PC-9 (cell line): Measurements from ENCODE around the gene LRMDA. TPM values are rescaled to one million over a fixed set of nuclear protein-coding genes. Genes with fewer than 3 reads are reported as not detected.

Experiments
- BruUV-seq: library from RNA; stranded (reverse); fragments of 400-500 nt; replicated peaks from 2 replicates; lab custom pipeline; 2021; lab: Mats Ljungman, UMichigan
- CTCF ChIA-PET: fragments of 300-600 bp; sonication (Branson Sonifier 250); formaldehyde crosslinking; loops from one replicate; lab custom pipeline; 2022; ENCODE audit warnings: antibody characterized with exemption; lab: Charles Lee
- POLR2A ChIA-PET: fragments of 300-600 bp; sonication (Branson Sonifier 250); formaldehyde crosslinking; loops from one replicate; lab custom pipeline; 2022; ENCODE audit warnings: antibody characterized with exemption; ENCODE audit not compliant: unreplicated experiment; lab: Charles Lee
- DNase-seq, 2 experiments: peaks; one replicate each; pipeline versions ENCODE4 v3.0.0 to v3.0.0-alpha.2; 2015 to 2022; ENCODE audit warnings: mixed read lengths in 1 of 2
- H2AFZ ChIP-seq: fragments of 200-600 bp; sonication (generic); 2 replicates; pipeline ENCODE4 v1.8.1; 2017; ENCODE audit warnings: antibody characterized with exemption
- H3F3A ChIP-seq: fragments of 200-600 bp; sonication (generic); 2 replicates; pipeline ENCODE4 v1.8.1; 2017; ENCODE audit warnings: antibody characterized with exemption, mild to moderate bottlenecking, low read depth; ENCODE audit not compliant: insufficient read depth
- H3K27ac ChIP-seq: fragments of 200-600 bp; sonication (generic); 2 replicates; pipeline ENCODE4 v1.6.1; 2016; ENCODE audit warnings: mixed run types
- H3K27me3 ChIP-seq: fragments of 200-600 bp; sonication (generic); 2 replicates; pipeline ENCODE4 v1.6.1; 2016; ENCODE audit warnings: low read depth, mixed run types; ENCODE audit not compliant: insufficient read depth
- H3K36me3 ChIP-seq: fragments of 200-600 bp; sonication (generic); 2 replicates; pipeline ENCODE4 v1.6.1; 2016; ENCODE audit warnings: low read depth, mixed run types
- H3K4me1 ChIP-seq: fragments of 200-600 bp; sonication (generic); replicated peaks from 2 replicates; pipeline ENCODE4 v1.6.1; 2016; ENCODE audit warnings: mixed run types; ENCODE audit not compliant: insufficient read depth
- H3K4me2 ChIP-seq: fragments of 200-600 bp; sonication (generic); 2 replicates; pipeline ENCODE4 v1.6.1; 2017; ENCODE audit warnings: mixed run types
- H3K4me3 ChIP-seq: fragments of 200-600 bp; sonication (generic); 2 replicates; pipeline ENCODE4 v1.6.1; 2016; ENCODE audit warnings: mixed run types
- H3K79me2 ChIP-seq: fragments of 200-600 bp; sonication (generic); 2 replicates; pipeline ENCODE4 v1.6.1; 2017; ENCODE audit warnings: low read depth, mixed run types
- H3K9me2 ChIP-seq: fragments of 200-600 bp; sonication (generic); 2 replicates; pipeline ENCODE4 v1.8.1; 2017; ENCODE audit warnings: mild to moderate bottlenecking; ENCODE audit not compliant: insufficient read depth
- H3K9me3 ChIP-seq: fragments of 200-600 bp; sonication (generic); 2 replicates; pipeline ENCODE4 v1.8.1; 2016; ENCODE audit warnings: low read depth; ENCODE audit not compliant: insufficient read depth
- H4K20me1 ChIP-seq: fragments of 200-600 bp; sonication (generic); 2 replicates; pipeline ENCODE4 v1.8.1; 2017; ENCODE audit not compliant: insufficient read depth
- CTCF ChIP-seq: fragments of 200-600 bp; sonication (generic); conservative IDR thresholded peaks from 2 replicates; pipeline ENCODE4 v1.6.1; 2017; ENCODE audit warnings: mixed run types, antibody characterized with exemption, mild to moderate bottlenecking, moderate library complexity
- EZH2 ChIP-seq: fragments of 200-600 bp; sonication (generic); IDR thresholded peaks from 2 replicates; pipeline ENCODE4 v1.8.0; 2017; ENCODE audit warnings: antibody characterized with exemption, low read depth
- intact Hi-C: fragments of 100-400 bp; cut with micrococcal nuclease; formaldehyde crosslinking; loops from one replicate; pipeline ENCODE4 v1.10.0; 2022; ENCODE audit not compliant: unreplicated experiment
- total RNA-seq: library from RNA; stranded (reverse); gene quantifications from 2 replicates; pipeline ENCODE4 v1.2.3, GENCODE V29; 2021

LRMDA gene
- total RNA-seq, 1 experiment from 2014 or later = not detected

GRCh38 chr10:76352300-76352699 is 920.9 kb downstream of the LRMDA start:
- H3K36me3 ChIP-seq = no peaks in the 10 kb centered on the region
- no peaks in the 10 kb centered on the region for H3K79me2 ChIP-seq
- BruUV-seq = no TSS peak
- H3K4me3 ChIP-seq = no peak overlapping the region
- H4K20me1 ChIP-seq = no peaks in the 10 kb centered on the region
- TF ChIP-seq CTCF (no peak), EZH2 (no peak)
- no peak overlapping the region for H2AFZ ChIP-seq
- intact Hi-C loops = no loop called here
- peaks cover 23% of the 10 kb centered on the region for H3K9me3 ChIP-seq
- H3K9me2 ChIP-seq = no peaks in the 10 kb centered on the region
- ChIA-PET CTCF (no interaction called here), POLR2A (no interaction called here)
- DNase-seq = peak; percentile 30 to 72
- peaks cover 7% of the 10 kb centered on the region; the same call in 1 of the 2 replicates for H3K4me1 ChIP-seq
- no peaks in the 10 kb centered on the region for H3K27me3 ChIP-seq
- H3K27ac ChIP-seq = 0 out of 2 replicates have a peak overlapping the region, but pooled peaks have one; percentile 20
- H3K4me2 ChIP-seq = no peak overlapping the region
- no peaks in the 10 kb centered on the region; the same call in 1 of the 2 replicates for H3F3A ChIP-seq

GRCh38 chr10:76353237-76353851 is 921.9 kb downstream of the LRMDA start:
- H3K9me3 ChIP-seq = peaks cover 23% of the 10 kb centered on the region
- BruUV-seq = no TSS peak
- ChIA-PET POLR2A (no interaction called here), CTCF (no interaction called here)
- no peaks in the 10 kb centered on the region for H3K9me2 ChIP-seq
- H3K4me1 ChIP-seq = peaks cover 7% of the 10 kb centered on the region; the same call in 1 of the 2 replicates
- no peaks in the 10 kb centered on the region; the same call in 1 of the 2 replicates for H3F3A ChIP-seq
- H3K36me3 ChIP-seq = no peaks in the 10 kb centered on the region
- intact Hi-C loops = no loop called here
- no peak overlapping the region for H3K4me2 ChIP-seq
- H3K4me3 ChIP-seq = no peak overlapping the region
- no peak overlapping the region for H3K27ac ChIP-seq
- H3K79me2 ChIP-seq = no peaks in the 10 kb centered on the region
- H2AFZ ChIP-seq = no peak overlapping the region
- H3K27me3 ChIP-seq = no peaks in the 10 kb centered on the region
- H4K20me1 ChIP-seq = no peaks in the 10 kb centered on the region
- no peak for TF ChIP-seq EZH2
- no peak for TF ChIP-seq CTCF
- no peak for DNase-seq

GRCh38 chr10:76354212-76354738 is 922.9 kb downstream of the LRMDA start:
- Histone ChIP-seq H3K4me3 (no peak overlapping the region), H3K9me2 (no peaks in the 10 kb centered on the region), H3K27ac (no peak overlapping the region), H3K79me2 (no peaks in the 10 kb centered on the region), H3K27me3 (no peaks in the 10 kb centered on the region), H2AFZ (no peak overlapping the region), H4K20me1 (no peaks in the 10 kb centered on the region), H3K36me3 (no peaks in the 10 kb centered on the region), H3K4me1 (peaks cover 7% of the 10 kb centered on the region; the same call in 1 of the 2 replicates), H3F3A (no peaks in the 10 kb centered on the region; the same call in 1 of the 2 replicates), H3K9me3 (peaks cover 23% of the 10 kb centered on the region), H3K4me2 (no peak overlapping the region)
- no TSS peak for BruUV-seq
- intact Hi-C loops = no loop called here
- TF ChIP-seq EZH2 (no peak), CTCF (no peak)
- CTCF ChIA-PET = no interaction called here
- POLR2A ChIA-PET = no interaction called here
- DNase-seq = no peak
